HEK293 (cell line): Measurements from ENCODE around the gene PDSS2.

Experiments used
- BCL11B ChIP-seq: fragments of 450-650 bp; formaldehyde crosslinking; IDR thresholded peaks from 2 replicates; pipeline ENCODE4 v1.5.1; 2016; ENCODE audit warnings: low read depth, missing biosample characterization, missing genetic modification characterization
- PRDM2 ChIP-seq: fragments of 450-650 bp; formaldehyde crosslinking; IDR thresholded peaks from 2 replicates; pipeline ENCODE4 v1.5.1; 2016; ENCODE audit warnings: missing biosample characterization, missing genetic modification characterization, borderline replicate concordance
- SCRT1 ChIP-seq: fragments of 450-650 bp; formaldehyde crosslinking; IDR thresholded peaks from 2 replicates; pipeline ENCODE4 v1.5.1; 2016; ENCODE audit warnings: missing biosample characterization, missing genetic modification characterization, borderline replicate concordance
- ZBTB48 ChIP-seq: fragments of 450-650 bp; formaldehyde crosslinking; IDR thresholded peaks from 2 replicates; pipeline ENCODE4 v1.5.1; 2016; ENCODE audit warnings: missing biosample characterization, missing genetic modification characterization
- ZEB2 ChIP-seq: fragments of 450-650 bp; formaldehyde crosslinking; IDR thresholded peaks from 2 replicates; pipeline ENCODE4 v1.5.1; 2016; ENCODE audit warnings: missing biosample characterization, missing genetic modification characterization
- ZIC2 ChIP-seq: fragments of 450-650 bp; formaldehyde crosslinking; IDR thresholded peaks from 2 replicates; pipeline ENCODE4 v1.5.1; 2016; ENCODE audit warnings: missing biosample characterization, missing genetic modification characterization
- ZNF146 ChIP-seq: fragments of 450-650 bp; formaldehyde crosslinking; IDR thresholded peaks from 2 replicates; pipeline ENCODE4 v1.5.1; 2016; ENCODE audit warnings: missing biosample characterization, missing genetic modification characterization
- ZNF280D ChIP-seq: fragments of 450-650 bp; formaldehyde crosslinking; IDR thresholded peaks from 2 replicates; pipeline ENCODE4 v1.5.1; 2016; ENCODE audit warnings: missing biosample characterization, missing genetic modification characterization
- ZNF302 ChIP-seq: fragments of 450-650 bp; formaldehyde crosslinking; IDR thresholded peaks from 2 replicates; pipeline ENCODE4 v1.5.1; 2016; ENCODE audit warnings: missing biosample characterization, missing genetic modification characterization, low read depth
- ZNF324 ChIP-seq: fragments of 450-650 bp; formaldehyde crosslinking; IDR thresholded peaks from 2 replicates; pipeline ENCODE4 v1.5.1; 2016; ENCODE audit warnings: missing biosample characterization, missing genetic modification characterization
- ZNF37A ChIP-seq: fragments of 450-650 bp; IDR thresholded peaks from 2 replicates; pipeline ENCODE4 v1.5.1; 2018; ENCODE audit warnings: missing biosample characterization, missing genetic modification characterization
- ZNF416 ChIP-seq: fragments of 450-650 bp; formaldehyde crosslinking; IDR thresholded peaks from 2 replicates; pipeline ENCODE4 v1.5.1; 2016; ENCODE audit warnings: missing biosample characterization, missing genetic modification characterization
- ZNF501 ChIP-seq: fragments of 450-650 bp; formaldehyde crosslinking; IDR thresholded peaks from 2 replicates; pipeline ENCODE4 v1.5.1; 2016; ENCODE audit warnings: missing biosample characterization, missing genetic modification characterization
- ZNF560 ChIP-seq: fragments of 450-650 bp; formaldehyde crosslinking; IDR thresholded peaks from 2 replicates; pipeline ENCODE4 v1.5.1; 2017; ENCODE audit warnings: missing biosample characterization, missing genetic modification characterization, borderline replicate concordance
- ZNF585B ChIP-seq: fragments of 450-650 bp; formaldehyde crosslinking; IDR thresholded peaks from 2 replicates; pipeline ENCODE4 v1.5.1; 2016; ENCODE audit warnings: missing biosample characterization, missing genetic modification characterization
- ZNF639 ChIP-seq: fragments of 450-650 bp; formaldehyde crosslinking; IDR thresholded peaks from 2 replicates; pipeline ENCODE4 v1.5.1; 2016; ENCODE audit warnings: missing biosample characterization, missing genetic modification characterization
- ZNF658 ChIP-seq: fragments of 450-650 bp; formaldehyde crosslinking; IDR thresholded peaks from 2 replicates; pipeline ENCODE4; 2016; ENCODE audit warnings: missing biosample characterization, missing genetic modification characterization
- ZNF677 ChIP-seq: fragments of 450-650 bp; IDR thresholded peaks from 2 replicates; pipeline ENCODE4 v1.5.0; 2018; ENCODE audit warnings: missing biosample characterization, mild to moderate bottlenecking, missing genetic modification characterization, moderate library complexity
- ZNF791 ChIP-seq: fragments of 450-650 bp; formaldehyde crosslinking; IDR thresholded peaks from 2 replicates; pipeline ENCODE4 v1.5.1; 2016; ENCODE audit warnings: missing biosample characterization, missing genetic modification characterization
- ZSCAN18 ChIP-seq: fragments of 450-650 bp; formaldehyde crosslinking; IDR thresholded peaks from 2 replicates; pipeline ENCODE4 v1.5.1; 2016; ENCODE audit warnings: missing biosample characterization, missing genetic modification characterization
- ZSCAN23 ChIP-seq: fragments of 450-650 bp; formaldehyde crosslinking; IDR thresholded peaks from 2 replicates; pipeline ENCODE4 v1.5.1; 2016; ENCODE audit warnings: missing biosample characterization, missing genetic modification characterization
- ZSCAN4 ChIP-seq: fragments of 450-650 bp; formaldehyde crosslinking; IDR thresholded peaks from 2 replicates; pipeline ENCODE4 v1.5.1; 2017; ENCODE audit warnings: missing biosample characterization, missing genetic modification characterization
- TF ChIP-seq, protein P1 (sequence below): fragments of 450-650 bp; formaldehyde crosslinking; IDR thresholded peaks from 2 replicates; pipeline ENCODE4 v1.5.1; 2016; ENCODE audit warnings: missing biosample characterization, missing genetic modification characterization
- TF ChIP-seq, protein P2 (sequence below): fragments of 450-650 bp; formaldehyde crosslinking; IDR thresholded peaks from 2 replicates; pipeline ENCODE4 v1.5.1; 2016; ENCODE audit warnings: missing biosample characterization, missing genetic modification characterization, borderline replicate concordance

The PDSS2 gene

DNA sequence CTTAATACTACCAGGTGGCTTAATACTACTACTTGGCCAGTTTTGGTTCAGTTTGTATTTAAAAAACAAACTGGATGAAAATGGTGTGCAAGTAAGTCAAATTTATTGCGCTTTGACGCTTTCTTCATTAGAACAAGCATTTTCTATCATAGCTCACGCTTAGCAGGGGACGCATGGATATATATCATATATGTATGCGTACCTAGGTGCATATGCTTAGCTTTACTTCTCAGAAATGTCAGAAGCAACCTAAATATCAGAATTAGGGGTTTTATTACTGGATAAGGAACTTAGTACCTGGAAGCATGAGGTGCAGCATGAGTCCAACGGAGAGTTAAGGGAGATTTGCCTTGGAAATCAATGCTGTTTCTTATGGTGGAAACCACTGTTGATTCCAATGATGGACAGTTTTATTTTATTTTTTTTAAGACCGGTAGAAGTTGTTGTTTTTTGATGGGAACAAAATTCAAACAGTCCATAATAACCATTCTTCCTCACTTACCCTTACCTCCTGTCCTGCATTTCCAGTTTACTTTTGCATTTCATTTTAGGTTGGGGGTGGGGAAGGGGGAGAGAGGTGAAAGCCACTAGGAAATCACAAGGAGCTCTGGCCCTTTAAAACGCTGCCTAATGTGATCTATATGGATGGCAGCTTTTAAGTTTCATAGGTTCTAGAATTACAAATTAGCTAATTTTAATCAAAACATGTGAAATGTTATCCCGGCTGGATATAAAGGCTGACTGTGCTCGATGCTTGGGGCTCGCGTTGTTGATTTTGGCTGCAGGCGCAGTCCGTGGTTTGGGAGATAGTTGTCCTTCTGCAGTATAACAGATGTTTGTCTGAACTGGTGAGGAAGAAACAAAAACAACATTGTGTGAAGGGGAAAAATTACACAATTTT, 32.6 kb upstream of the PDSS2 start (continued):
- no peak for TF ChIP-seq PRDM2
- TF ChIP-seq ZSCAN4 (tag by site-specific recombination) = no peak; the same call in 1 of the 2 replicates
- TF ChIP-seq ZEB2 = peak; percentile 97
- no peak for TF ChIP-seq BCL11B (tag by site-specific recombination)
- TF ChIP-seq ZNF37A (tag by site-specific recombination) = no peak
- TF ChIP-seq ZNF560 (tag by site-specific recombination) = no peak
- no peak for TF ChIP-seq ZNF280D (tag by site-specific recombination)
- no peak for TF ChIP-seq ZNF146
- no peak; the same call in 1 of the 2 replicates for TF ChIP-seq ZIC2 (tag by site-specific recombination)
- no peak for TF ChIP-seq ZBTB48
- peak; percentile 67; the same call in 1 of the 2 replicates for TF ChIP-seq ZSCAN23 (tag by site-specific recombination)
- TF ChIP-seq ZNF416 (tag by site-specific recombination) = no peak
- TF ChIP-seq ZSCAN18 (tag by site-specific recombination) = peak; percentile 52; the same call in 1 of the 2 replicates
- no peak for TF ChIP-seq ZNF677
- TF ChIP-seq, protein P1, sequence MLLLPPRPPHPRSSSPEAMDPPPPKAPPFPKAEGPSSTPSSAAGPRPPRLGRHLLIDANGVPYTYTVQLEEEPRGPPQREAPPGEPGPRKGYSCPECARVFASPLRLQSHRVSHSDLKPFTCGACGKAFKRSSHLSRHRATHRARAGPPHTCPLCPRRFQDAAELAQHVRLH (tag by site-specific recombination) = peak; percentile 88
- TF ChIP-seq, protein P2, sequence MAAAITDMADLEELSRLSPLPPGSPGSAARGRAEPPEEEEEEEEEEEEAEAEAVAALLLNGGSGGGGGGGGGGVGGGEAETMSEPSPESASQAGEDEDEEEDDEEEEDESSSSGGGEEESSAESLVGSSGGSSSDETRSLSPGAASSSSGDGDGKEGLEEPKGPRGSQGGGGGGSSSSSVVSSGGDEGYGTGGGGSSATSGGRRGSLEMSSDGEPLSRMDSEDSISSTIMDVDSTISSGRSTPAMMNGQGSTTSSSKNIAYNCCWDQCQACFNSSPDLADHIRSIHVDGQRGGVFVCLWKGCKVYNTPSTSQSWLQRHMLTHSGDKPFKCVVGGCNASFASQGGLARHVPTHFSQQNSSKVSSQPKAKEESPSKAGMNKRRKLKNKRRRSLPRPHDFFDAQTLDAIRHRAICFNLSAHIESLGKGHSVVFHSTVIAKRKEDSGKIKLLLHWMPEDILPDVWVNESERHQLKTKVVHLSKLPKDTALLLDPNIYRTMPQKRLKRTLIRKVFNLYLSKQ = no peak
- peak; percentile 86 for TF ChIP-seq ZNF501 (tag by site-specific recombination)
- no peak for TF ChIP-seq ZNF585B (tag by site-specific recombination)
- no peak for TF ChIP-seq ZNF791
- peak; percentile 82 for TF ChIP-seq ZNF639 (tag by site-specific recombination)
- no peak for TF ChIP-seq SCRT1
- TF ChIP-seq ZNF302 (tag by site-specific recombination) = no peak
- no peak for TF ChIP-seq ZNF658 (tag by site-specific recombination)
- TF ChIP-seq ZNF324 (tag by site-specific recombination) = no peak
